NCI-H146 (cell line): ENCODE results near the gene SNAI1.

Experiments
- DNase-seq: peaks from one replicate; lab custom pipeline; 2025; lab: John Stamatoyannopoulos, UW

Gene SNAI1

GRCh38 chr20:50037575-50037974 lies 54.8 kb downstream of the SNAI1 start:
- DNase-seq: no peak

- DNase-seq: no peak
Observed at GRCh38 chr20:50038169-50038568, 55.4 kb downstream of the SNAI1 start.
